Endometrial microvascular endothelial cells (primary cell): Measurements from ENCODE around the gene SLC25A24. TPM values are rescaled to one million over a fixed set of nuclear protein-coding genes. Genes with fewer than 3 reads are reported as not detected.

Experiments
- in situ Hi-C: cut with HindIII; loops from 2 replicates; pipeline ENCODE4 v1.10.0; 2017; ENCODE audit warnings: low sequenced_read_pairs, low pct_unique_long_range_greater_than_20kb; ENCODE audit errors: inconsistent ontology term
- total RNA-seq: library from RNA; depleted of rRNA; stranded (reverse); fragments of >200 nt; gene quantifications from one replicate; pipeline ENCODE4 v1.2.3, GENCODE V29; 2015; ENCODE audit errors: inconsistent ontology term

The SLC25A24 gene
- total RNA-seq, 1 donor from 2014 or later = 45.7 TPM

- in situ Hi-C loops = no loop called here
Observed at GRCh38 chr1:108117237-108117636, 82.9 kb downstream of the SLC25A24 start.

GRCh38 chr1:108114033-108114599 lies 86.0 kb downstream of the SLC25A24 start:
- in situ Hi-C loops = no loop called here

DNA sequence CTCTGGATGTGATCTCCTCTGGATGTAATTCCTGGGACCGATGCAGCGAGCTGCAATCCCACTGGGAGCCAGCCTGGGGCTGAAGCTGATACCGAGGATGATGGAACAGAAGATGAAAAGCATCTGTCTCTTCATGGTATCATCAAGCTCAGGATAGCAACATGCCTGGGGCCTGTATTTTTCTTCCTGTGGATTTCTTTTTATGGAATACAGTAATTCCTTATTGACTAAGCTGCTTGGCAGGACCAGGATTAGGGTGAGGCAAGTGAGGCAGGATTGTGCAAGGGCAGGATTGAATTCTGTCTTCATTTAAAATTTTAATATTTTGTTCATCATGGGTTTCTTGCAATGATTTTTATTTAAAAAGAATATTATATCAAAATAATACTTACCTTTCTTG lies 86.6 kb downstream of the SLC25A24 start:
- in situ Hi-C loops = no loop called here

DNA sequence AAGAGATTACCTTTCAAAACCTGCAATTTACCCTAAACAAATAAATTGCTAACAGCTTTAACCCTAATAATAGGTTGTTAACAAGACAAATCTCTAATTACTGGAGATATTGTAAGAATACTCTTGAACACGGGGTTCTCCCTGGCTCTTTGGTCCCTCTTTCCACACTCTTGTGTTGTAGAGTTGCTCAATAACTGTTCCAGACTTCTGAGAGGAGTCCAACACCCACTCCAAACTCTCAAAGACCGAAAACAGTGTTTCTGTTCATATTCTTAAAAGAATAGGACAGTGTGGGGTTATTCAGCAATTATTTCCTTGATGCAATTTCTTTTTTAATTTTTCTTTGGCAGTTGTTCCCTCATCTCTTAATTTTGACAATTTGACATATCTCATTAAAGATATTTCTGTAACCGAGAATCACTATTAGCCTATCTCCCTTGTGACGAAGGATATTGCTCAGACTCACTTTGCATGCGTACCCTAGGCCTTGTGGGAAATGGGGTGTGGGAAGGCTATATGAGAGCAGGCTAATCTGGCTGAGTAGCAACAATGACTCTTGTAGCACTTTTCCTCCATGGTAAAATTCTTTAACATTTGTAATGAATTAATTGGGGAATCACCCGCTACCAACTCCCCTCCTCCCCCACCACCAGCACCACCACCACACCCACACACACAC lies 90.7 kb downstream of the SLC25A24 start:
- in situ Hi-C loops = no loop called here

GRCh38 chr1:108108119-108108518 lies 92.0 kb downstream of the SLC25A24 start:
- in situ Hi-C loops = no loop called here

- in situ Hi-C loops = no loop called here
Observed at GRCh38 chr1:108107658-108108057, 92.5 kb downstream of the SLC25A24 start.

- in situ Hi-C loops = no loop called here
Observed at GRCh38 chr1:108106775-108107174, 93.4 kb downstream of the SLC25A24 start.

DNA sequence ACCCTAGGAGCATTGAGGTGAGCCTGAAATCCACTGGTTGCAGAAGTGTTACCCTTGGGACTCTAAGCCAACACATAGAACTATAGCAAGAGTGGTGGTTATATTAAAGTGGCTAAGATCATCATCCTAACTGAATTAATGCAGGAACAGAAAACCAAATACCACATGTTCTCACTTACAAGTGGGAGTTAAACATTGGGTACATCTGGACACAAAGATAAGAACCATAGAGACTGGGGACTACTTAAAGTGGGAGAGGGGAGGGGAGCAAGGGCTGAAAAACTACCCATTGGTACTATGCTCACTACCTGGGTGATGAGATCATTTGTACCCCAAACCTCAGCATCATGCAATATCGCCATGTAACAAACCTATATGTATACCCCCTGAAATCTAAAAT lies 100.0 kb downstream of the SLC25A24 start:
- in situ Hi-C loops = no loop called here

- in situ Hi-C loops = no loop called here
Observed at GRCh38 chr1:108097018-108097417, 103.1 kb downstream of the SLC25A24 start.

DNA sequence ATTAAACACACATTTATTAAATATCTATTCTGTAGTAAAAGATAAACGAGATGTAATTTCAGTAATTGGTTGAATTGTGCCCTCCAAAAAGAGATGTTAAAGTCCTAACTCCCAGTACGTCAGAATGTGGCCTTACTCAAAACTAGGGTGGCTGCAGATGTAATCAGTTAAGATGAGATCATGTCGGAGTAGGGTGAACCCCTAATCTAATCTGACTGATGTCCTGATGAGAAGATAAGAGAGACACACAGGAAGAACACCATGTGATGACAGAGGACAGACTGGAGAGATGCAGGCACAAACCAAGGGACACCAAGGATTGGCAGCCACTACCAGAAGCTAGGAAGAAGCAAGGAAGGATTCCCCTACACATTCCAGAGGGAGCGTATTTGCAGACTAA lies 104.1 kb downstream of the SLC25A24 start:
- in situ Hi-C loops = no loop called here

- in situ Hi-C loops = no loop called here
Observed at GRCh38 chr1:108089477-108089876, 110.7 kb downstream of the SLC25A24 start.

DNA sequence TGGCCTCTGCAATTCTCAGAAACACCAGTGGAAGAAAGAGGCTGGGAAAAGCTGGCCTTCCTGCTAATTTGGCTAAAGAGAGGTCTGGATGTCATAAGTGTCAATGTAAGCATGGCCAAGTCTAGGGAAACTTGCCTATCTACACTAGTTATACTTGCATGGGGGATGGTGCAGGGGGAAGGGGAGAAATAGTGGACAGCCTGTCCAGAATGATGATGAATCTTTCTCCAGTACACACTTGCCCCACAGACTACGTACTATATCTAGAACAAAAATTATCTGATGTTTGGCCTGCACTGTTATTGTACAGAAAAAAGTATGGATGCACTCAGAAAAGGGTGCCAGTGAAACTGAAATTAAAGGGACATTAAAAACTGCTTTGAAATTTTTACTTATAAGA lies 114.5 kb downstream of the SLC25A24 start:
- in situ Hi-C loops = no loop called here

DNA sequence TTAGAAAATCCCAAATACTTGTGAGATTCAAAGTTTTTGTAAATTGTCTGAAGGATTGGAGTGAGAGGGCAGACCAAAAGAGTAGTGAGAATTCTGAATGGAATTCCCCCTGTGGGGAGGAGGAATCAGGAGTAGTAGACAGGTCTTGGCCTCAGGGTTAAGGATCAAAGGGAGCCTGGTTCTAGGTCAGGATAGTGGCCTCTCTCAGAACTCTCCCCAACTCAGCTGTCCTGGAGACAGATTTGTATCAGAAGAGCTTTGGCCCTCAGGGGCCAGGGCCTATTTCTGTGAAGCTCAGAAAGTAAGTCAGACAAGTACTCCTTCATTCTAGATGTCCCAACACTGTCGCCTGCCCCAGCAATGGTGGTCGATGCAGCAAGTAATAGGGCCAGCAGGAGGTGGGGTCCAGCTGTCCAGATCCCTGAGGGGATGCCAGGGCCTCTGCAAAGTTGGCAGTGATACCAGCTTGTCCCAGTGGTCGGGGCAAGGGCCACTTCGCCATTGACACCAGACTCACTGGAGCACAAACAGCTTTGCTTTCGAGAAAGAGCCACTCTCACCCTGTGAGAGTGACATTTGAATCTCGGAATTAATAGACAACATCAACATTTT lies 115.2 kb downstream of the SLC25A24 start:
- in situ Hi-C loops = no loop called here

Other genes with a start within 250 kb of the SLC25A24 start
- gene VAV3, start 235.2 kb downstream of the SLC25A24 start, total RNA-seq = 1.1 TPM
- gene NBPF4, start 43.7 kb upstream of the SLC25A24 start, total RNA-seq = not detected
- gene NBPF6, start 250.0 kb upstream of the SLC25A24 start, total RNA-seq = not detected